Gastrocnemius medialis (tissue), 4 donors: Measurements from ENCODE around the gene METTL16. TPM values are rescaled to one million over a fixed set of nuclear protein-coding genes. Genes with fewer than 3 reads are reported as not detected.

Experiments
- ATAC-seq, 2 donors: fragments of 150-250 bp; one replicate each; pipeline ENCODE4 v1.9.1; 2016
- DNase-seq, 2 donors: peaks; one replicate each; pipeline ENCODE4 v3.0.0-alpha.2; 2019
- H3K27ac ChIP-seq, 4 donors: fragments of 200-600 bp; sonication (generic); 1 replicate in 1 of 4; 2 replicates in 3 of 4; pipeline ENCODE4 v1.5.1; 2016 to 2018; ENCODE audit warnings: mild to moderate bottlenecking in 2 of 4, moderate library complexity in 1 of 4
- H3K27me3 ChIP-seq, 3 donors: fragments of 200-600 bp; sonication (generic) in 2 of 3; 1 replicate in 1 of 3; 2 replicates in 2 of 3; pipeline versions ENCODE4 v1.5.1 to v1.6.0; 2016 to 2019; ENCODE audit warnings: mild to moderate bottlenecking in 1 of 3, moderate library complexity in 1 of 3
- H3K36me3 ChIP-seq, 2 donors: fragments of 200-600 bp; sonication (generic) in 1 of 2; one replicate each; pipeline ENCODE4 v1.5.1; 2017 to 2018
- H3K4me1 ChIP-seq, 2 donors: fragments of 200-600 bp; sonication (generic) in 1 of 2; one replicate each; pipeline ENCODE4 v1.5.1; 2016 to 2017; ENCODE audit warnings: mild to moderate bottlenecking in 2 of 2
- H3K4me3 ChIP-seq, 4 donors: fragments of 200-600 bp; sonication (generic) in 3 of 4; 1 replicate in 1 of 4; 2 replicates in 3 of 4; pipeline ENCODE4 v1.5.1; 2016 to 2019; ENCODE audit warnings: mild to moderate bottlenecking in 2 of 4
- H3K9me3 ChIP-seq, 3 donors: fragments of 200-600 bp; sonication (generic) in 2 of 3; 1 replicate in 1 of 3; 2 replicates in 2 of 3; pipeline ENCODE4 v1.5.1; 2016 to 2019
- CTCF ChIP-seq, 5 experiments: fragments of 450-650 bp in 3 of 5; fragments of 200-600 bp in 2 of 5; sonication (generic) in 2 of 5; IDR thresholded peaks in 4 of 5; conservative IDR thresholded peaks in 1 of 5; 1 replicate in 4 of 5; 2 replicates in 1 of 5; pipeline ENCODE4 v1.5.1; 2016 to 2019; ENCODE audit warnings: antibody characterized with exemption in 5 of 5, mild to moderate bottlenecking in 3 of 5, moderate library complexity in 3 of 5
- POLR2A ChIP-seq, 2 donors: fragments of 450-650 bp; IDR thresholded peaks; one replicate each; pipeline ENCODE4 v1.6.1; 2017; ENCODE audit warnings: antibody characterized with exemption in 2 of 2, mild to moderate bottlenecking in 2 of 2, moderate library complexity in 2 of 2
- in situ Hi-C, 4 donors: fragments of 200-750 bp; cut with MboI; loops; one replicate each; pipeline versions ENCODE4 v1.15.0 to v1.8.0; 2017; ENCODE audit warnings: low sequenced_read_pairs in 4 of 4
- intact Hi-C: fragments of 100-400 bp; cut with DNase I; formaldehyde crosslinking; loops from one replicate; pipeline ENCODE4 v1.15.1; 2023; ENCODE audit warnings: low total_unique reads
- total RNA-seq, 4 donors: library from RNA; depleted of rRNA; stranded (reverse); fragments of >200 nt; gene quantifications; one replicate each; pipeline versions ENCODE4 v1.1.0 to v1.2.3, GENCODE V29; 2016

The METTL16 gene
- total RNA-seq, 4 donors from 2014 or later, result 18.2 to 59.7 (median 25.4) TPM

DNA sequence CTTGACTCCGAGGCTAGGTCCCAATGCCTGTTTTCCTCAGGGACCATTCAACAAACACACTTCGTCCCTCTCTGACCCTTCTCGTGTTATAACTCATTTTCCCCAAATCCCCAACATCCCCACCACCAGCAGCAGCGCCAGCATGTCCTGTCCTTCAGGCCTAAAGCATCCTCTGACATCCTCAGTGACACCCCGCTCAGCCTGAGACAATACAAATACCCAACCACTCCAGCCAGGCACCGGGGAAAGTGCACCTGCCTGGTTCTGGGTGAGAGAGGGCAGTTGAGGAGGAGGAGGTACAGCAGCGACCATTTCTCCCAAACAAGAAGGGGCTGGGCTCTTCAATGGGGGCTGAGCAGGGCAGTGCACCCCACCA lies 115.5 kb downstream of the METTL16 start:
- DNase-seq, result no peak
- no peaks in the 10 kb centered on the region for H3K27me3 ChIP-seq
- intact Hi-C loops (loop anchor here (10.0 kb wide), 1 partner anchor 1969 kb away; the partner anchor contains the start of gene UBE2G1), in situ Hi-C loops (no loop called here)
- no peaks in the 10 kb centered on the region for H3K9me3 ChIP-seq
- H3K4me1 ChIP-seq, result peaks cover 55 to 61% of the 10 kb centered on the region in 2 donors
- peak overlapping the region; percentile 97 to 99 (median 99) for H3K27ac ChIP-seq
- peak overlapping the region; percentile 40 to 58 (median 47) for H3K4me3 ChIP-seq
- ATAC-seq, result no peak
- TF ChIP-seq POLR2A (IDR thresholded peaks at IDR 0.05) (no peak), CTCF (IDR thresholded peaks at IDR 0.05 in 4 of 5, conservative IDR thresholded peaks at IDR 0.05 in 1 of 5) (no peak)
- no peaks in the 10 kb centered on the region for H3K36me3 ChIP-seq

DNA sequence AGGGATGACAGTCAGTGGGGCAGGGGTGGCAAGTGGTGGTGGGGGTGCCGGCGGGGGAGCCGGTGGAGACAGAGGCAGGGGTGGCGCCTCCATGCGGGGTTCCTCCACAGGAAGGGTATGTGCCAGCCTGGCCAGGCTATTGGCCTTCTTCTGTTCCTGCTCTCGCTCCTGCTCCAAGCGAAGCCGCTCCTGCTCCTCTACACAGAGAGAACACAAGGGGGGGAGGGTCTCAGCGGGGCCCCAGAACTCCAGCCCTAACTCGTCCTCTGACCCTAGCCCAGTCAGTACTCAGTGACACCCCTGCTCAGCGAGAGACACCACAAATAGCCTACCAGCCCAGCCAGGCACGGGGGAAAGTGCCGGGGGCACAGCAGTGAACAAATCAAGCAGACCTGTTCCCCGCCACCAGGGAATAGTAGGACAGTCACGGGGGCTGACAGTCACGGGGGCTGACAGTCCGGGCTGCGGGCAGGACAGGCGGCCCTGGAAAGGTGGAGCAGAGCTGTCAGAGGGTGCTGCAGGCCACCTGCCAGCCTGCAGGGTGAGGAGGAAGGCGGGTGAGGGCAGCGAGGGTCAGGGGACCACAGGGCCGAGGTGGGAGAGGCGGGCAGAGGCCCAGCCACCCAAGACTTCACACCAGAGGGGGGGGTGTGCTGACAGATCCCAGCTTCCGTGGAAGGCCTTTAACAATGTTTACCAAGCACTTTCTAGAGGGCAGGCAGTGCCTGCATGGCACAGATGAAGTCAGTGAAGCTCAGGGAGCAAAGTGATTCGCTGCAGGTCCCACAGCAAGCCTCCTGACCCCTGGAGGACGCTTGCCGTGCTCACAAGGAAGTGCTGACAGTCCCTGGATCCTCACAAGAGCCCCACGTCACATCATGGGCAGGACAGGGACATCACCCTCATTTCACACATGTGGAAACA lies 116.2 kb downstream of the METTL16 start:
- no peak overlapping the region for H3K4me3 ChIP-seq

DNA sequence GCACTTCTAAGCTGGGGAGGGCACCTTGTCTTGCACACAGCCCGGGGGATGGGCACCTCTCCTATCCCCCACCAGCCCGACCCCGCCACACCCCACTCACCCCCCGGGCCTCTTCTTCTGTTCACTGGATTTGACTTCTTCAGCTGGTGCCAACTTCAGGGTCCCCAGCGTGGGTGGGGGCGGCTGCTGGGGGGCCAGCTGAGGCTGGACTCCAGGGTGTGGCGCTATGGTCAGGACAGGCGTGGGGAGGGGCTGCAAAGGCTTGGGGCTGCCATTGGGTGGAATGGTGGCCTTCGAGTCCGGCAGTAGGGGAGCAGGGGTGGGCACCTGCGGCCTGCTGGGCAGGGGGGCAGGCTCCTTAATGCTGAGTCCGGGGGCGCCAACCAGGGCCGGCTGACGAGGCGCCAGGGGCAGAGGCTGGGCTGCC lies 116.9 kb downstream of the METTL16 start:
- no peak for TF ChIP-seq POLR2A (IDR thresholded peaks at IDR 0.05)
- no peak for TF ChIP-seq CTCF (IDR thresholded peaks at IDR 0.05 in 4 of 5, conservative IDR thresholded peaks at IDR 0.05 in 1 of 5)
- in situ Hi-C loops, result no loop called here
- no peak for DNase-seq
- H3K27ac ChIP-seq, result peak overlapping the region; percentile 97 to 99 (median 99)
- no peaks in the 10 kb centered on the region for H3K36me3 ChIP-seq
- ATAC-seq, result no peak
- H3K9me3 ChIP-seq, result no peaks in the 10 kb centered on the region
- intact Hi-C loops, result loop anchor here (10.0 kb wide), 1 partner anchor 1970 kb away; the partner anchor contains the start of gene UBE2G1
- no peaks in the 10 kb centered on the region for H3K27me3 ChIP-seq
- H3K4me1 ChIP-seq, result peaks cover 66 to 75% of the 10 kb centered on the region in 2 donors
- H3K4me3 ChIP-seq, result no peak overlapping the region

More for the DNA sequence above, 116.2 kb downstream of the METTL16 start:
- in situ Hi-C loops (no loop called here), intact Hi-C loops (loop anchor here (10.0 kb wide), 1 partner anchor 1969 kb away; the partner anchor contains the start of gene UBE2G1)
- Histone ChIP-seq H3K4me1 (peaks cover 62 to 68% of the 10 kb centered on the region in 2 donors), H3K9me3 (no peaks in the 10 kb centered on the region), H3K27ac (peak overlapping the region; percentile 97 to 99 (median 99)), H3K27me3 (no peaks in the 10 kb centered on the region), H3K36me3 (no peaks in the 10 kb centered on the region)
- ATAC-seq (no peak), DNase-seq (no peak)
- no peak for TF ChIP-seq POLR2A (IDR thresholded peaks at IDR 0.05)

GRCh38 chr17:2393954-2394749 lies 117.5 kb downstream of the METTL16 start:
- ATAC-seq, result no peak
- peak overlapping the region; percentile 34 to 99 (median 64) for H3K4me3 ChIP-seq
- TF ChIP-seq POLR2A (IDR thresholded peaks at IDR 0.05), result no peak
- no peak for TF ChIP-seq CTCF (IDR thresholded peaks at IDR 0.05 in 4 of 5, conservative IDR thresholded peaks at IDR 0.05 in 1 of 5)
- in situ Hi-C loops (no loop called here), intact Hi-C loops (loop anchor here (2.0 to 10.0 kb wide), 2 partner anchors 317 to 1971 kb away; partner anchors contain the start of genes CLUH and UBE2G1)
- no peaks in the 10 kb centered on the region for H3K27me3 ChIP-seq
- H3K9me3 ChIP-seq, result no peaks in the 10 kb centered on the region
- no peak for DNase-seq
- peak overlapping the region; percentile 97 to 99 (median 99) for H3K27ac ChIP-seq
- no peaks in the 10 kb centered on the region for H3K36me3 ChIP-seq
- peaks cover 73 to 80% of the 10 kb centered on the region in 2 donors for H3K4me1 ChIP-seq
